GM18502 (cell line): ENCODE data around the gene CTNS.

Source experiments
- ATAC-seq: cut with Tn5 transposase; IDR thresholded peaks from one replicate; pipeline ENCODE4 v1.9.1; 2021; ENCODE audit warnings: mild to moderate bottlenecking; ENCODE audit not compliant: unreplicated experiment, poor library complexity

Gene CTNS

GRCh38 chr17:3622977-3623594 is 13.5 kb upstream of the CTNS start:
- ATAC-seq = no peak

GRCh38 chr17:3626831-3627768 is 9.5 kb upstream of the CTNS start:
- ATAC-seq = no peak

GRCh38 chr17:3627769-3628167 is 8.8 kb upstream of the CTNS start:
- no peak for ATAC-seq

GRCh38 chr17:3630781-3631180 is 5.8 kb upstream of the CTNS start:
- ATAC-seq = no peak

GRCh38 chr17:3632287-3632686 is 4.3 kb upstream of the CTNS start:
- ATAC-seq = no peak

- ATAC-seq = peak; percentile 26
Measured at GRCh38 chr17:3635474-3636153, 946 bp upstream of the CTNS start.

GRCh38 chr17:3636908-3637373 is 381 bp downstream of the CTNS start:
- peak; percentile 7 for ATAC-seq

GRCh38 chr17:3639981-3640596 is 3.5 kb downstream of the CTNS start:
- ATAC-seq = no peak

- ATAC-seq = no peak
Measured at GRCh38 chr17:3641014-3641413, 4.5 kb downstream of the CTNS start.

- ATAC-seq = no peak
Measured at GRCh38 chr17:3641717-3642486, 5.3 kb downstream of the CTNS start.

- ATAC-seq = no peak
Measured at GRCh38 chr17:3643889-3644349, 7.4 kb downstream of the CTNS start.

GRCh38 chr17:3645310-3645709 is 8.8 kb downstream of the CTNS start:
- no peak for ATAC-seq

GRCh38 chr17:3647251-3647650 is 10.7 kb downstream of the CTNS start:
- ATAC-seq = no peak

- no peak for ATAC-seq
Measured at GRCh38 chr17:3647769-3648555, 11.4 kb downstream of the CTNS start.

GRCh38 chr17:3655766-3656165 is 19.2 kb downstream of the CTNS start:
- no peak for ATAC-seq

- no peak for ATAC-seq
Measured at GRCh38 chr17:3656353-3656752, 19.8 kb downstream of the CTNS start.

GRCh38 chr17:3656755-3657587 is 20.4 kb downstream of the CTNS start:
- ATAC-seq = no peak

- ATAC-seq = no peak
Measured at GRCh38 chr17:3657588-3657869, 21.0 kb downstream of the CTNS start.
